ENCODE measurements around the gene RNF145. TPM values are rescaled to one million over a fixed set of nuclear protein-coding genes. Genes with fewer than 3 reads are reported as not detected.

The RNF145 gene
- total RNA-seq, 3 donors from 2014 or later: 40.5 to 68.2 (median 41.3) TPM

DNA sequence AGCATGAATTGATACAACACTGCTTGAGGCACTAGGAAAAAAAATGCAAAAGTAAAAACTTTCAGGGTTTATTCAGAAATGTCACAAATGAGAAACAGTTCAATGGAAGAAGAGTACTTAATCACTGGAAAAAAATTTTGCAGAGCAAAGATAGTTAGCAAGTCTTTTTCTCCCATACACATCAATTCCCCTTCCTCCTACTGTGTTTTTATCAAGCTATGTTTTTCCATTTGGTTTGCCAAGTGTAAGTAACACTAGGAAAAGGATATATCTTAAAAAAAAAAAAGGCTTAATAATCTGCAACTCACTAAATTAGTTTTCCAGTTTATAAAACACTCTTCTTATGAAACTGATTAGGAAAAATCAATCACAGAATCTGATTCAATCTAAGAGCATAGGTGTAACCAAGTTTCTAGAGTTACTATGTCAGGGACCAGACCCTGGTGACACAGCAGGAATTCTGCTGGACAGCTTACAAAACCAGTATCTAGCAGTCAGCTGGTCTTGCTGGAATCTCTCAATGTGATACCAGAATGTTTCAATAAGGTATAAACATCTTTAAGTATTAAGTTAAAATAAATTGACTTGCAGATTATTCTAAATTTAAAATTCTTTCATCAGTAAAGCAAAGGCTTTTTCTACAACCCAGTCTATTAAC lies 34.7 kb downstream of the RNF145 start:
- H3K27ac ChIP-seq: no peak overlapping the region
- no peak for TF ChIP-seq POLR2AphosphoS5 (IDR thresholded peaks at IDR 0.05)

DNA sequence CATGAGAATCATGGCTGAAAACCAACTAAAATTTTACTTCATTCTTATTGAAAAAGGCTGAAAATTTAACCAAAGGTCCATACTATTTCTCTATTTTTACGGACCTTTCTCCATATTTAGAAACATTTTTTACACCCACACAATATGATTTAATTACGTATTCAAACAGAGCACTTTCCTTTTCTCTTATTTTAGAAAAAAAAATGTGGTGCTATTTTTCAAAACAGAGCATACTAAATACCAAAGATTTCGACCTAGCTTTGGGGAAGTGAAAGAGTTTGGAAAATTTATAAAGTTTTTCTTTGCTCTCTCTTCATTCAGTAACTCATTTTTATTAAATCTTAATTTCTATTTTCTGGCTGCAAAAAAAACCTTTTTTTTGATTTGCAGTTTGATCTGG lies 38.1 kb downstream of the RNF145 start:
- Histone ChIP-seq H3K27me3 (no peaks in the 10 kb centered on the region), H3K4me3 (no peak overlapping the region), H3K27ac (no peak overlapping the region), H3K4me1 (no peaks in the 10 kb centered on the region), H3K36me3 (no peaks in the 10 kb centered on the region), H3K9me3 (no peaks in the 10 kb centered on the region)
- DNase-seq (ENCODE audit: low spot score in 2 of 2): no peak
- intact Hi-C loops (cut with DNase I; ENCODE audit: low total_unique reads): no loop called here
- TF ChIP-seq, protein P1, sequence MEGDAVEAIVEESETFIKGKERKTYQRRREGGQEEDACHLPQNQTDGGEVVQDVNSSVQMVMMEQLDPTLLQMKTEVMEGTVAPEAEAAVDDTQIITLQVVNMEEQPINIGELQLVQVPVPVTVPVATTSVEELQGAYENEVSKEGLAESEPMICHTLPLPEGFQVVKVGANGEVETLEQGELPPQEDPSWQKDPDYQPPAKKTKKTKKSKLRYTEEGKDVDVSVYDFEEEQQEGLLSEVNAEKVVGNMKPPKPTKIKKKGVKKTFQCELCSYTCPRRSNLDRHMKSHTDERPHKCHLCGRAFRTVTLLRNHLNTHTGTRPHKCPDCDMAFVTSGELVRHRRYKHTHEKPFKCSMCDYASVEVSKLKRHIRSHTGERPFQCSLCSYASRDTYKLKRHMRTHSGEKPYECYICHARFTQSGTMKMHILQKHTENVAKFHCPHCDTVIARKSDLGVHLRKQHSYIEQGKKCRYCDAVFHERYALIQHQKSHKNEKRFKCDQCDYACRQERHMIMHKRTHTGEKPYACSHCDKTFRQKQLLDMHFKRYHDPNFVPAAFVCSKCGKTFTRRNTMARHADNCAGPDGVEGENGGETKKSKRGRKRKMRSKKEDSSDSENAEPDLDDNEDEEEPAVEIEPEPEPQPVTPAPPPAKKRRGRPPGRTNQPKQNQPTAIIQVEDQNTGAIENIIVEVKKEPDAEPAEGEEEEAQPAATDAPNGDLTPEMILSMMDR (IDR thresholded peaks at IDR 0.05): no peak
- no peak for TF ChIP-seq POLR2AphosphoS5 (IDR thresholded peaks at IDR 0.05)
- TF ChIP-seq POLR2A (IDR thresholded peaks at IDR 0.05): no peak

More for the DNA sequence above, 34.7 kb downstream of the RNF145 start:
- H3K36me3 ChIP-seq: no peaks in the 10 kb centered on the region
- H3K4me3 ChIP-seq: no peak overlapping the region
- H3K9me3 ChIP-seq: no peaks in the 10 kb centered on the region
- intact Hi-C loops (cut with DNase I; ENCODE audit: low total_unique reads): no loop called here
- no peaks in the 10 kb centered on the region for H3K27me3 ChIP-seq
- no peaks in the 10 kb centered on the region for H3K4me1 ChIP-seq
- DNase-seq (ENCODE audit: low spot score in 2 of 2): no peak

DNA sequence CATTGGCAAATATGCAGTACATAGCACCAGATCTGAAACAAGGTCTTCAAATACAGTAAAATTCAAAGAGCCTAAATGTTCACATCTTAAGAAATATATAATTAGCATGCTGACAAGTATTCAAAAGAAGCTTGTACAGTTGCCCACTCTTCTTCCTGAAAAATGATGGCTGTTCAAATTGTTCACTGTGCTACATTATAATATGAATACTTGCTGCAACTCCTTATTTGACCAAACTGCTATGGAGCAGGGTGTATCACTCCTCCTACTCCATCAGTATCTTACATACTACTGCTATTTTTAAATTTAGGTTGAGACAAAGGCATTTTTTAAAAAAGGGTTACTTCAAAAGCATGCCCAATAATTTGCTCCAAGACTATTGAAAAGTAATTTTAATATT lies 39.3 kb downstream of the RNF145 start:
- Histone ChIP-seq H3K27me3 (no peaks in the 10 kb centered on the region), H3K27ac (no peak overlapping the region), H3K9me3 (no peaks in the 10 kb centered on the region), H3K36me3 (no peaks in the 10 kb centered on the region), H3K4me1 (no peaks in the 10 kb centered on the region), H3K4me3 (no peak overlapping the region)
- no peak for DNase-seq (ENCODE audit: low spot score in 2 of 2)
- TF ChIP-seq, protein P1 (IDR thresholded peaks at IDR 0.05): no peak
- TF ChIP-seq POLR2A (IDR thresholded peaks at IDR 0.05): no peak
- no peak for TF ChIP-seq POLR2AphosphoS5 (IDR thresholded peaks at IDR 0.05)
- intact Hi-C loops (cut with DNase I; ENCODE audit: low total_unique reads): no loop called here

DNA sequence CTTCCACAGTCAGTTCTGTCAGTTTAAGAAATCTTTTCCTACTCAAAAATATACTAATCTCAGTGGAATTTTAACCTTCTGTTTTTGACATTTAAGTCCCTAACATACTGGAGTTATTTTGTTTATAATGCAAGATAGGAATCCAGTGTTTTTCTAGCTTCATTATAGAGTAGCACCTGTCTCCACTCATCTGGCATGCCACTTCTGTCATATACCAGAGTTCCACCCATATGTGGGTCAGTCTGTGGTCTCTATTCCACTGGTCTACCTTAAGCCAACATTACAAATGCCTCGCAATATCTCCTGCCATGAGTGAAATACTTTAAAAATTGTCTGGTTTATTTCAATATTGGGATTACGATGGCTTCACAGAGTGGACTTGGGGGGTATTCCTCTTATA lies 42.9 kb downstream of the RNF145 start:
- no peak for DNase-seq (ENCODE audit: low spot score in 2 of 2)
- H3K36me3 ChIP-seq: no peaks in the 10 kb centered on the region
- no peaks in the 10 kb centered on the region for H3K27me3 ChIP-seq
- intact Hi-C loops (cut with DNase I; ENCODE audit: low total_unique reads): no loop called here
- TF ChIP-seq POLR2AphosphoS5 (IDR thresholded peaks at IDR 0.05): no peak
- TF ChIP-seq, protein P1 (IDR thresholded peaks at IDR 0.05): no peak
- no peak for TF ChIP-seq POLR2A (IDR thresholded peaks at IDR 0.05)
- no peaks in the 10 kb centered on the region for H3K4me1 ChIP-seq
- no peaks in the 10 kb centered on the region for H3K9me3 ChIP-seq
- no peak overlapping the region for H3K4me3 ChIP-seq
- no peak overlapping the region for H3K27ac ChIP-seq

DNA sequence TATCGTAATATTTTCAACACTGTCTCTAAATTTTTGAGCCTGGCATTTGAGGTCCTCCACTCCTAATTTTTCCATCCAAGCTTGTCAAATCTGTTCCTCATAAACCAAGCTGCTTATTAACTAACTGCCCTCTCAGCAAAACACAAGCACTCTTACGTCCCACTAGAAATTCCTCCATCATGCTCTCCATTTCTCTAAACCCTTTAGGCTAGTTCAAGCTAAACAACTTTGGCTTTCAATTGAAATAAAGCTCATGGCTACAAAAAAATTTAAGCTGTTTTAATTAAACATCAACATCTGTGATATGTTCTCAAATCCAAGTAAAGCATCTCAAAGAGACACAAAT lies 45.7 kb downstream of the RNF145 start:
- TF ChIP-seq, protein P1 (IDR thresholded peaks at IDR 0.05): no peak
- no peak for TF ChIP-seq POLR2A (IDR thresholded peaks at IDR 0.05)
- no peak for TF ChIP-seq POLR2AphosphoS5 (IDR thresholded peaks at IDR 0.05)
- no peaks in the 10 kb centered on the region for H3K4me1 ChIP-seq
- no peaks in the 10 kb centered on the region for H3K9me3 ChIP-seq
- H3K27me3 ChIP-seq: no peaks in the 10 kb centered on the region
- no peak for DNase-seq (ENCODE audit: low spot score in 2 of 2)
- peaks cover 5% of the 10 kb centered on the region for H3K36me3 ChIP-seq
- intact Hi-C loops (cut with DNase I; ENCODE audit: low total_unique reads): no loop called here
- H3K27ac ChIP-seq: no peak overlapping the region
- no peak overlapping the region for H3K4me3 ChIP-seq
